Immature natural killer cell (primary cell): ENCODE measurements around the gene BLZF1. TPM values are rescaled to one million over a fixed set of nuclear protein-coding genes. Genes with fewer than 3 reads are reported as not detected.
"Not testable (repeated sequence)": the region's sequence is repeated elsewhere in the genome, so short reads cannot be mapped to it uniquely, and the experiment has no call there.

Experiments used
- DNase-seq, 3 donors: peaks; one replicate each; pipeline ENCODE4 v3.0.0; 2022; ENCODE audit warnings: mixed read lengths in 1 of 3
- H3K27ac Mint-ChIP-seq, 6 donors: one replicate each; pipeline ENCODE4 v1.8.0; 2020; ENCODE audit warnings: mixed read lengths in 6 of 6, mild to moderate bottlenecking in 5 of 6, inconsistent platforms in 4 of 6, moderate library complexity in 3 of 6
- H3K27me3 Mint-ChIP-seq, 3 donors: one replicate each; pipeline ENCODE4 v1.8.0; 2020 to 2021; ENCODE audit warnings: low read depth in 3 of 3, mild to moderate bottlenecking in 3 of 3, mixed read lengths in 3 of 3, moderate library complexity in 3 of 3, inconsistent platforms in 1 of 3
- H3K36me3 Mint-ChIP-seq, 3 donors: one replicate each; pipeline ENCODE4 v1.8.0; 2020; ENCODE audit warnings: mixed read lengths in 3 of 3, inconsistent platforms in 2 of 3, mild to moderate bottlenecking in 2 of 3
- H3K4me1 Mint-ChIP-seq, 2 donors: one replicate each; pipeline ENCODE4 v1.8.0; 2020; ENCODE audit warnings: inconsistent platforms in 2 of 2, mild to moderate bottlenecking in 2 of 2, mixed read lengths in 2 of 2, moderate library complexity in 1 of 2
- H3K4me3 Mint-ChIP-seq, 5 donors: one replicate each; pipeline ENCODE4 v1.8.0; 2020; ENCODE audit warnings: mild to moderate bottlenecking in 5 of 5, mixed read lengths in 5 of 5, inconsistent platforms in 3 of 5, moderate library complexity in 3 of 5
- H3K9me3 Mint-ChIP-seq, 6 donors: one replicate each; pipeline ENCODE4 v1.8.0; 2020; ENCODE audit warnings: mild to moderate bottlenecking in 6 of 6, mixed read lengths in 6 of 6, inconsistent platforms in 4 of 6, moderate library complexity in 3 of 6
- polyA plus RNA-seq, 3 donors: library from polyadenylated mRNA; unstranded; fragments of 300-500 nt; fragmentation: Illumina TruSeq; gene quantifications; one replicate each; pipeline ENCODE4 v1.2.3, GENCODE V29; 2021

Gene BLZF1
- polyA plus RNA-seq, 3 donors from 2014 or later, result 10.1 to 20.3 (median 17.8) TPM

DNA sequence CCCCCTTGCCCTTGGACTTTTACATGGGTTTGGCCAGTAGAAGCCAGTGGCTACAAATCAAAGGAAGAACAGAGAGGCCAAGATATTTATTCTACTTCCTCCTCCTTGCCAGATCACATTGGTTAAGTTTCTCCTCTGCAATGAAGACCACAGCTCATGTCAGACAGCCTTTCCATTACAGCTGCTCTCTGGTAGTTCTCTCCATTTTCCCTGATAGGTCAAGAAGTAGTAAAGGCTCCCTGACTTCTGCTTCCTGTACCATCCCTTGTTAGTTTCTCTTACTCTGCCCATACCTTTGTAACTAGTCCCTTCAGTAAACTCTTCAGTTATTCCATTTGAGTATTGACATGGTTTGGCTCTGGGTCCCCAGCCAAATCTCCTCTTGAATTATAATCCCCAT is 28.2 kb upstream of the BLZF1 start:
- H3K27ac Mint-ChIP-seq, result peak overlapping the region in 1 of 6 donors; percentile 12
- DNase-seq, result no peak
- no peak overlapping the region for H3K4me3 Mint-ChIP-seq
- peaks cover 0 to 14% (median 8%) of the 10 kb centered on the region in 3 donors for H3K36me3 Mint-ChIP-seq
- H3K9me3 Mint-ChIP-seq, result no peaks in the 10 kb centered on the region
- H3K27me3 Mint-ChIP-seq, result no peaks in the 10 kb centered on the region
- H3K4me1 Mint-ChIP-seq, result peaks cover 0 to 8% of the 10 kb centered on the region in 2 donors

DNA sequence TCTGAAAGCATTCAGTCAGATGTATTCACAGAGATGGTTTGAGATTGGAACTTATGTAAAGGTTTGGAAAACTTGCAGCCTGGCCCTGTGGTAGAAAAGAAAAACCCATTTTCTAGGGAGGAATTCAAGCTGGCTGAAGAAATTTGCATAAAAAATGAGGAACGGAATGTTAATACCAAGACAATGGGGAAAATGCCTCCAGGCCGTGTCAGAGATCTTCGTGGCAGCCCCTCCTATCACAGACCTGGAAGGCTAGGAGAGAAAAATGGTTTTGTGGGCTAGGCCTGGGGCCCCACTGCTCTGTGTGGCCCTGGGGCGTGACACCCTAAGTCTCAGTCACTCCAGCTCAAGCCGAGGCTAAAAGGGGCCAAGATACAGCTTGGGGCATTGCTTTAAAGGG is 27.1 kb upstream of the BLZF1 start:
- Mint-ChIP-seq H3K27ac (no peak overlapping the region), H3K36me3 (peaks cover 0 to 11% (median 5%) of the 10 kb centered on the region in 3 donors), H3K9me3 (no peaks in the 10 kb centered on the region), H3K4me3 (no peak overlapping the region), H3K27me3 (no peaks in the 10 kb centered on the region), H3K4me1 (peaks cover 0 to 8% of the 10 kb centered on the region in 2 donors)
- DNase-seq, result no peak

DNA sequence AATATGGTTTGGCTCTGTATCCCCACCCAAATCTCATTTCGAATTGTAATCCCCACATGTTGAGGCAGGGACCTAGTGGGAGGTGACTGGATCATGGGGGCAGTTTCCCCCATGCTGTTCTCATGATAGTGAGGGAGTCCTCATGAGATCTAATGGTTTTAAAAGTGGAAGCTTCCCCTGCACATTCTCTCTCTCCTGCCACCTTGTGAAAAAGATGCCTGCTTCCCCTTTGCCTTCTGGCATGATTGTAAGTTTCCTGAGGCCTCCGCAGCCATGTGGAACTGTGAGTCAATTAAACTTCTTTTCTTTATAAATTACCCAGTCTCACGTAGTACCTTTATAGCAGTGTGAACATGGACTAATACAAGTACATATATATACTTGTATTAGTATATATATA is 25.9 kb upstream of the BLZF1 start:
- H3K9me3 Mint-ChIP-seq, DNase-seq, H3K4me3 Mint-ChIP-seq, H3K4me1 Mint-ChIP-seq, H3K27me3 Mint-ChIP-seq, H3K27ac Mint-ChIP-seq: not testable (repeated sequence)
- H3K36me3 Mint-ChIP-seq, result peaks cover 0 to 11% (median 5%) of the 10 kb centered on the region in 3 donors

DNA sequence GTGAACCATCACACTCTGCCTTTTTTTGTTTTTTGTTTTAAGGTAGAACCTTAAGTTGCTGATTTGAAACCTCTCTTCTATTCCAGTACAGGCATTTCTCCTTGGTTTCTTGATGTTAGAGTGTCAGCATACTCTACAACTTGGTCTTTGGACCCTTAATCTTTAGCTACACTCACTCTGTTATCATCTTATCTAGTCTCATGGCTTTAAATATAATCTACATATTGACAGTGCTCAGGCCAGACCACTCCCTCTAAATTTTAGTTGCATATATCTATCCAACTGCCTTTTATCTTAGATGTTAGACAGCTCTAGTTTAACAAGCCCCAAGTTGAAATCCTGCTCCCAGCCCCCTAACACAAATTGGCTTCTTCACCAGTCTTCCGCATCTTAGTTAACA is 22.5 kb upstream of the BLZF1 start:
- Mint-ChIP-seq H3K9me3 (no peaks in the 10 kb centered on the region), H3K27ac (peak overlapping the region in 1 of 6 donors; percentile 23), H3K36me3 (peaks cover 0 to 4% (median 4%) of the 10 kb centered on the region in 3 donors), H3K27me3 (peaks cover 0 to under 1% (median 0%) of the 10 kb centered on the region in 3 donors), H3K4me1 (no peaks in the 10 kb centered on the region), H3K4me3 (no peak overlapping the region)
- DNase-seq, result no peak

DNA sequence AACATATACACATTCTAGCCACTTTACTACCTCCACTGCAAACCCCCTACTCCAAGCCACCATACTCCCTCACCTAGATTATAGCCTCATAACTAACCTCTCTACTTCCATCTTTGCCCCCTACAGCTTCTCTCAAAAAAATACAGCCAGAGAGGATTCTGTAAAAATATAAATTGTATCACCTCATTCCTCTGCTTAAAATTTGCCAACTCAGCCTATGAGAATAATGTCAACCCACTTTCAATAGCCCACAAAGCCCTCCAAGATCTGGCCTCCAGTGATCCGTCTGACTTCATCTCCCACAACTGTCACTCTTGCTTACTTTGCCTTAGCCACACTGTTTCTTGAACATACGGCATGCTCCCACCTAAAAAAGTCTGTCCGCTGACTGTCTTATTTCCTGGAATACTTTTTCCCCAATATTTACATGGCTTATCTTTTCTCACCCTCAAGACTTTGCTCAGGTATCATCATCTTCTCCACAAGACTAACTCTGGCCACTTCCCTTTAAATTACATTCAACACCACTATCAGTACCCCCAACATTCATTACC is 21.9 kb upstream of the BLZF1 start:
- Mint-ChIP-seq H3K27ac (peak overlapping the region in 1 of 6 donors; percentile 23), H3K4me1 (no peaks in the 10 kb centered on the region), H3K9me3 (no peaks in the 10 kb centered on the region), H3K27me3 (peaks cover 0 to 2% (median 0%) of the 10 kb centered on the region in 3 donors), H3K4me3 (no peak overlapping the region), H3K36me3 (no peaks in the 10 kb centered on the region)
- DNase-seq, result no peak

DNA sequence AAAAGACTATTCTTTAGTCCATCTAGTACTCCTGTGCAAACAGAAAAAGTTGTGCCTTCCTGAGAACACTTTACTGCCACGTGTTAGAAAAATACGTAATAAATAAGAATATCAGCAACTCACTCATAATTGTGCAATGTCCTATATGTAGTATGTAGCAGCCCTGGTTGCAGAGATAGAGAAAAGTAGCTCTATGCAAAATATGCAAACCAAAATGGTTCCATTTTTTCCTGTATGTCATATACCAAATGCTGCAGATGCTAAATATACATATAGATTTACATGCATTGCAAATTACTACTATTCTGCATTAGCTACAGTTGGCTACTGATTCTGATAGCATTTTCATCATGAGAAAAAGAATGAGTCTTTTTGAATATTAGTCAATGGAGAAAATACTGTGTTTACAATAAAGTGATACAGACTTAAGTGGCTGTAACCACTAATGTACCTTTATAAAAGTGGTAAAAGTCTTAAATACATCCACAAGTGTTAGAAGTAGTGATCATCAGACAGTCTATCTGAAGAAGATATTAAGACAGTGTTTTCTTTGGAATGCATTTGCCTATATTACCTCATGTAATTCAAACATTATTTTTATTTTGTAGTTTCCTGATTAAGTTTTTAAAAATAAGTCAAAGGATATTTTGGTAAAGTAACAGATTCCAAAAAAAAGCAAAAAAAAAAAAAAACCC is 20.2 kb upstream of the BLZF1 start:
- Mint-ChIP-seq H3K4me1 (no peaks in the 10 kb centered on the region), H3K36me3 (peaks cover 0 to 3% (median 0%) of the 10 kb centered on the region in 3 donors), H3K9me3 (no peaks in the 10 kb centered on the region), H3K27me3 (peaks cover 0 to 2% (median 0%) of the 10 kb centered on the region in 3 donors), H3K4me3 (no peak overlapping the region), H3K27ac (no peak overlapping the region)
- DNase-seq, result no peak

DNA sequence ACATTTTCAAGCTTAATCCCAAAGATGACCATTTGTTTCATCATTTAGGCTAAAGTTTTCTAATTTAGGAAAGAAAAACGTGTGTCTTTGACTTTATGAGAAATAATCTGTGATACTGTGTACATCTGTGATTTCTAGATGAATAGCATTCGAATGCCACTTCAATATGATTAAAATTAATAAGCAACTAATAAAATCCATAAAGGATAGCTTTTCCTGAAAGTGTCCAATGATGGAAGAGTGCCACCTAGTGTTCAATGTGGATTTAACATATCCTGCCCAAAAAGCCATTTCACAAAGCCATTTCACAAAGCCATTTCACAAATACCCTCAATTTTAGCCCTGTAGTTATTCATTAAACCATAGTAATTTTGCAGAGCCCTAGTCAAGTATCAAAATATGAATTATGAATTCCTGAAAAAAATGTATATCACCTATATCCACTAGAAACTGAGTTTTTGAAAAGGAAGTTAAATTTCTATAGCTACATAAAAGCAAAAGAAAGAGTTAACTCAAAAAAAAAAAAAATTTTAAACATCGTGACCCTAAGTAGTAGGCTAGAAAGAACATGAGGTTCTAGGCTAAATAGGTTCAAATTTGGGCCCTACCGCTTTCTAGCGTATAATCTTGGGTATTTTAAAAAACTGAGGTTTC is 19.5 kb upstream of the BLZF1 start:
- peaks cover 0 to 2% (median 0%) of the 10 kb centered on the region in 3 donors for H3K27me3 Mint-ChIP-seq
- H3K9me3 Mint-ChIP-seq, result no peaks in the 10 kb centered on the region
- H3K36me3 Mint-ChIP-seq, result peaks cover 0 to 3% (median 0%) of the 10 kb centered on the region in 3 donors
- H3K4me3 Mint-ChIP-seq, result no peak overlapping the region
- H3K4me1 Mint-ChIP-seq, result no peaks in the 10 kb centered on the region
- H3K27ac Mint-ChIP-seq, result no peak overlapping the region
- DNase-seq, result peak; percentile 47 to 55 (median 54)

DNA sequence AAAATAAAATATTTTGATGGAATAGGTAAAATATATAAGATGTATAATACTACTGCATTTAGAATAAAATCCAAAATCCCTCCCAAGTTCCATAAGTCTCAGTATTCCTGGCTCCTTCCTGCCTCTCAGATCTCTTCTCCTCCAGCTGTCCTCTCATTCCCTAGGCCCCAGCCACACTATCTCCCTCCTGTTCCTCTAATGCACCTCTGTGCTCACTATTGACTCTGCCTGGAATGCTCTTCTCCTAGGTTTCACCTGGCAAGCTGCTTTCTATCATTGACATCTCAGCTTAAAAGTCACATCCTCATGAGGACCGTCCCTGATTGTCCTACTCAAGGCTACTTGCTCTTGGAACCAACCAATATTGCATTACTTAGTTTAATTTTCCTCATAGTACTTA is 7.6 kb upstream of the BLZF1 start:
- Mint-ChIP-seq H3K9me3 (no peaks in the 10 kb centered on the region), H3K36me3 (peaks cover 0 to 4% (median 2%) of the 10 kb centered on the region in 3 donors), H3K27ac (no peak overlapping the region), H3K4me1 (peaks cover 0 to 2% of the 10 kb centered on the region in 2 donors), H3K27me3 (peaks cover 0 to 4% (median 1%) of the 10 kb centered on the region in 3 donors), H3K4me3 (no peak overlapping the region)
- no peak for DNase-seq

DNA sequence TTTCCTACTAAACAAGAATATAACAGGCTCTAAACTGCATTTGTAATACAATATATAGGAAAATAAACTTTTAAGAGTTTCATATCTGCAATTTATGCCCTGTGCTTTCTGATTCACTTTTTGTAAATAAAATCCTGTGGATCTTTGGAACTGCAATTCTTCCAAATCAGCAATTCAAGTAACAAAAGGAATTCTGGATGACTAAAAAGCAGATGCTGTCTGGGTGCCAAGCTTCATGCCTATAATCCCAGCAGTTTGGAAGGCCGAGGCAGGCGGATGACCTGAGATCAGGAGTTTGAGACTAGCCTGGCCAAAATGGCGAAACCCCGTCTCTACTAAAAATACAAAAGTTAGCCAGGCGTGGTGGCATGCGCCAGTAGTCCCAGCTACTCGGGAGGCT is 6.7 kb upstream of the BLZF1 start:
- no peak for DNase-seq
- H3K9me3 Mint-ChIP-seq, result no peaks in the 10 kb centered on the region
- peaks cover 0 to 2% of the 10 kb centered on the region in 2 donors for H3K4me1 Mint-ChIP-seq
- peaks cover 0 to 4% (median 2%) of the 10 kb centered on the region in 3 donors for H3K36me3 Mint-ChIP-seq
- H3K4me3 Mint-ChIP-seq, result no peak overlapping the region
- H3K27me3 Mint-ChIP-seq, result peaks cover 0 to 4% (median 1%) of the 10 kb centered on the region in 3 donors
- H3K27ac Mint-ChIP-seq, result no peak overlapping the region

DNA sequence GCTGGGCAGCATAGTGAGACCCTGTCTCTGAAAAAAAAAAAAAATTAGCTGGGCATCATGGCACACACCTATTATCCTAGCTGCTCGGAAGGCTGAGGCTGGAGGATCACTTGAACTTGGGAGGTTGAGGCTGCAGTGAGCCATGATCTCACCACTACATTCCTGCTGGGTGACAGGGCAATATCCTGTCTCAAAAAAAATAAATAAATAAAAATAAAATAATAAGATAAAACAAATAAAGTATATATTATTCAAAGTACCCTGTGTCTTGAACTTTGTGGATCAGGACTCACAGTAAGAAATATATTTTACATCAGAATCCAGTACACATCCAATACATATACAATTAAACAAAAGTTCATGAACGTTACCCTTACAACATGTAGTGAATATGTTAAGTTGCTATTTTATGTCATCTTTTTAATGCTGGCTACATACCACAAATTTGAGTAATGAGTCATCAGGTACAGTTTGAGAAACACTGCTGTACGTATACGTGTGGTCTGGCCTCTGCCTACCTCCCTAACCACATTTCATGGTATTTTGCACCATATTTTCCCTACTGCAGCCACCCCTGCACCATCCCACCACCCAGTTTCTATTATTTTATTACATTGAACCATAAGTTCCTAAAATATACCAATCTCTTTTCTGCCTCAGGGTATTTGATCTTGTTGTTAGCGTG is 4.8 kb upstream of the BLZF1 start:
- DNase-seq, result no peak
- H3K36me3 Mint-ChIP-seq, result peaks cover 0 to 4% (median 0%) of the 10 kb centered on the region in 3 donors
- H3K4me1 Mint-ChIP-seq, result peaks cover 0 to 2% of the 10 kb centered on the region in 2 donors
- H3K27me3 Mint-ChIP-seq, result peaks cover 0 to 4% (median 1%) of the 10 kb centered on the region in 3 donors
- H3K9me3 Mint-ChIP-seq, result no peaks in the 10 kb centered on the region
- no peak overlapping the region for H3K4me3 Mint-ChIP-seq
- H3K27ac Mint-ChIP-seq, result peak overlapping the region in 2 of 6 donors; percentile 0 to 37

DNA sequence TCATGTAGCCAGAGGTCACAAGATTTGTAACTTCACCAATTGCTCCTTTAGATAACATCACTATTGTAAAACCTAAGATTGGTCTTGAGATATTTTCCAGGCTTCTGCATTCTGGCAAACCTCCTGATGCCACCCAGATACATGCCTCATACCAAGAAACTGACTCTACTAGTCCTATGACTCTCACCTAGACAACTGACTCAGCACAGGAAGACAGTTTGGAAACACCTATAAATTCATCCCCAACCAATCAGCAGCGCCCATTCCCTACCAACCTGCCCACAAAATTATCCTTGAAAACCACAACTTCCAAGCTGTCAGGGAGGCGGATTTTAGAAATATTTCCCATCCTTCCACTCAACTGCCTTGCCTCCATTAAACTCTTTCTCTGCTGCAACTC is 3.0 kb upstream of the BLZF1 start:
- H3K4me1 Mint-ChIP-seq, result peaks cover 0 to 7% of the 10 kb centered on the region in 2 donors
- peak overlapping the region in 1 of 5 donors; percentile 12 for H3K4me3 Mint-ChIP-seq
- peaks cover 1 to 6% (median 3%) of the 10 kb centered on the region in 3 donors for H3K36me3 Mint-ChIP-seq
- H3K27me3 Mint-ChIP-seq, result peaks cover 0 to 4% (median 1%) of the 10 kb centered on the region in 3 donors
- H3K9me3 Mint-ChIP-seq, result no peaks in the 10 kb centered on the region
- H3K27ac Mint-ChIP-seq, result peak overlapping the region in 3 of 6 donors; percentile 0 to 73 (median 52)
- DNase-seq, result no peak

DNA sequence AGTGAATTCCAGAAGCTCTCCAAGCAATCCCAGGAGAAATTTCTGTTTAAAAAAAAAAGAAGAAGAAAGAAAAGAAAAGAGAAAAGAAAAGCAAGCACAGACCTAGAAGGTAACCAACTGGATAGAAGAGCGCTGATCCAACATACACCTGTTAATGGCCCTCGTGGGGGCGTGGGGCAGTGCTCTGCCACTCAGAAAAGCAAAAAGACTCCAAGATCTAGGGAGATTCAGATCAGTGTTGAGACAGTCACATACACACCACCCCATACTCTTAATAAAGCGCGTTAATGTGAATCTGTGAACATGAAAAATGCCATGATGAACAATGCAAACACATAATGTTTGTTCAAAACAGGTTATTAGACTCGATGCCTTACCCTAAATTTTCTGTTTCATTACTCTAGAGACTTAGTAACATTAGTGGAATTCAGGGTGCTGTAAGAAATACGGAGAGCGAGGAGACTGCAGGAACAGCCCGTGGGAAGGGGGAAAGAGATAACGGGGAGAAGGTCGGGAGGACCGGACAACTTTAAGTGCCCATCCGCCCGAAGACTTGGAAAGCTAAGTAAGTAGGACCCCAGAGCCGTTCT is 804 bp upstream of the BLZF1 start:
- peaks cover 10 to 16% (median 13%) of the 10 kb centered on the region in 3 donors for H3K36me3 Mint-ChIP-seq
- no peak overlapping the region for H3K27ac Mint-ChIP-seq
- peaks cover 0 to 9% of the 10 kb centered on the region in 2 donors for H3K4me1 Mint-ChIP-seq
- peaks cover 0 to 2% (median 1%) of the 10 kb centered on the region in 3 donors for H3K27me3 Mint-ChIP-seq
- H3K9me3 Mint-ChIP-seq, result no peaks in the 10 kb centered on the region
- DNase-seq, result no peak
- H3K4me3 Mint-ChIP-seq, result no peak overlapping the region

DNA sequence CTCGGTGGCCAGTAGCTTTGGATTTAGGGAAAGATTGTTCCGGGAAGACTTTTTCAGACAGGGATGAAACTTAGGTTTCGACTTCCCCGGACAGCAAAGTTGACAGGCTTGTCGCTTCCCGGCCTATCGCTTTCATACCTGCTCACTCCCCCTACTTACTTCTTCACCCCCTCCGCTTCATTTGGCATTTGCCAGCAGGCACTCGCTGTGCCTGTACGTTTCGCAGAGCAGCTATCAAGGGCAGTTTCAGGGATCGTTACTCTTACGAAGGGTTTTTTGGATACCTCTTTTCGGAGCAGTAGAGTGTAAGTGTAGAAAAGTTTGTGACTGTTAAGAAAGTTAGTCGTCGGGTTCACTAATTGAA is 393 bp downstream of the BLZF1 start:
- Mint-ChIP-seq H3K4me3 (no peak overlapping the region), H3K9me3 (no peaks in the 10 kb centered on the region), H3K36me3 (peaks cover 10 to 20% (median 17%) of the 10 kb centered on the region in 3 donors), H3K27me3 (peaks cover 0 to 2% (median 1%) of the 10 kb centered on the region in 3 donors), H3K4me1 (peaks cover 6 to 9% of the 10 kb centered on the region in 2 donors), H3K27ac (no peak overlapping the region)
- DNase-seq, result peak in 1 of 3 donors; percentile 14
